Muscle layer of duodenum (tissue), 2 donors: ENCODE measurements around the gene GALNT9.

Experiments
- H3K27ac ChIP-seq: one replicate; pipeline ENCODE4 v1.7.0; 2013; ENCODE audit warnings: mild to moderate bottlenecking, low read length
- H3K27me3 ChIP-seq: one replicate; pipeline ENCODE4 v1.7.0; 2013; ENCODE audit warnings: low read depth, mild to moderate bottlenecking, control low read depth, low read length
- H3K36me3 ChIP-seq, 2 donors: one replicate each; pipeline ENCODE4 v1.7.0; 2013; ENCODE audit warnings: low read length in 2 of 2, control low read depth in 1 of 2, mild to moderate bottlenecking in 1 of 2; ENCODE audit not compliant: insufficient read depth in 2 of 2, control insufficient read depth in 1 of 2
- H3K4me1 ChIP-seq, 2 donors: one replicate each; pipeline ENCODE4 v1.7.0; 2013; ENCODE audit warnings: low read length in 2 of 2, mild to moderate bottlenecking in 2 of 2, control low read depth in 1 of 2, moderate library complexity in 1 of 2; ENCODE audit not compliant: insufficient read depth in 2 of 2, control insufficient read depth in 1 of 2
- H3K4me3 ChIP-seq, 2 donors: one replicate each; pipeline ENCODE4 v1.7.0; 2013; ENCODE audit warnings: low read length in 2 of 2, low read depth in 1 of 2, mild to moderate bottlenecking in 1 of 2
- H3K9me3 ChIP-seq, 2 donors: one replicate each; pipeline ENCODE4 v1.7.0; 2013; ENCODE audit warnings: low read length in 2 of 2, control low read depth in 1 of 2, mild to moderate bottlenecking in 1 of 2; ENCODE audit not compliant: control insufficient read depth in 1 of 2
- donor health status: healthy.

The GALNT9 gene

GRCh38 chr12:132170094-132170636, 159.2 kb downstream of the GALNT9 start:
- Histone ChIP-seq H3K4me3 (no peak overlapping the region), H3K27me3 (peaks cover 3% of the 10 kb centered on the region), H3K36me3 (no peaks in the 10 kb centered on the region), H3K9me3 (no peaks in the 10 kb centered on the region), H3K27ac (no peak overlapping the region), H3K4me1 (no peaks in the 10 kb centered on the region)

DNA sequence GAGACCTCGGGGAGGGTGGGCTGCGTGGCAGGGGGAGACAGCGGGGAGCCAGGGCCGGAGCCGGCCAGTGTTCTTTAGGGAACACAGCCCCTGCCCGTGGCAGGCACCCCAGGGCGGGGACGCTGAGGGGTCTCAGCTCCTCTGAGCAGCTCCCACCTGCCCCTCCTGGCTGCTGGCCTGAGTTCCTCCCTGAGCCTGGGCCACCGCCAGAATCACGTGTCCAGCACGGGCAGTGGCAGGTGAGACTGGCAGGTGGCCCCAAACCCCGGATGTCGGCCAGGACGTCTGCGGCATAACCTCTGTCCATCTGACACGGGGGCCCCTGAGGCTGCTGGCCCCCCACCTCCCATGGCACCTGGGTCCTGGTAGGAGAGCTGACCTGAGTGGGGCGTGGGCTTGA, 160.0 kb downstream of the GALNT9 start:
- Histone ChIP-seq H3K4me1 (no peaks in the 10 kb centered on the region), H3K27me3 (peaks cover 3% of the 10 kb centered on the region), H3K4me3 (no peak overlapping the region), H3K9me3 (no peaks in the 10 kb centered on the region), H3K36me3 (no peaks in the 10 kb centered on the region), H3K27ac (no peak overlapping the region)

DNA sequence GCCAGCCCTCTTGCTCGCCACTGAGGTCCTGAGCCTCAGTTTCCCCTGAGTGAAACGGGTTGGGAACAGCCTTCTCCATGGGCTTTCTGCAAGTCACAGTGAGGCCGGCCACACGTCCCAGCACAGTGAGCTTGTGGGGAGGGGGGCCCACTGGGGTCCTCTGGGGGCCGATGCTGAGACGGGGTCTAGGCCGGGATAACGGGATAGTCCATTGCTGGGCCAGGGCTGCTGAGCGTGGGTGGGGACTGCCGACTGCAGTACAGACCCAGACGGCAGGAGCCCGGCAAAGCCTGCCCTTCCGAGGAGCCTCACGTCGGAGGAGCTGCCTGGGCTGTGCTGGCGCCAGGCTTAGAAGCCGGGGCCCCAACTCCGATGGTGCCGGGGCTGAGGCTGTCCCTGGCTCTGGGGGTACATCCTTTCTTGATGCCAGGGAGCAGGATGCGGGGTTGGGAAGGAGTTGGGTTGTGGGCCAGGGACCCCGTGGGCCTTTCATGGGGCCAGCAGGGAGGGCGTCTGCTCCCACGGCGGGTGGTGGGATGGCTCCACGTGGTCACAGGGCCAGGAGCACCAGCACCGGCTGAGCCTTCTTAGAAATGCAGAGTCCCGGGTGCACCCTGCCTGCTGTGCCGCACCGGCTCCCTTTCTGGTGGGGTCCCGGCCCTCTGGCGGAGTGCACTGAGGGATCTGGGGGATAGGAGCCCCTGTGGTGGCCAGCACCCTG, 160.9 kb downstream of the GALNT9 start:
- H3K9me3 ChIP-seq = no peaks in the 10 kb centered on the region
- H3K4me1 ChIP-seq = no peaks in the 10 kb centered on the region
- H3K27ac ChIP-seq = no peak overlapping the region
- H3K27me3 ChIP-seq = peaks cover 3% of the 10 kb centered on the region
- no peak overlapping the region for H3K4me3 ChIP-seq
- H3K36me3 ChIP-seq = no peaks in the 10 kb centered on the region

GRCh38 chr12:132167611-132168310, 161.6 kb downstream of the GALNT9 start:
- no peaks in the 10 kb centered on the region for H3K36me3 ChIP-seq
- no peak overlapping the region for H3K27ac ChIP-seq
- H3K27me3 ChIP-seq = peaks cover 3% of the 10 kb centered on the region
- no peak overlapping the region for H3K4me3 ChIP-seq
- H3K4me1 ChIP-seq = peaks cover 0 to 6% of the 10 kb centered on the region in 2 donors
- H3K9me3 ChIP-seq = no peaks in the 10 kb centered on the region

GRCh38 chr12:132166801-132167591, 162.4 kb downstream of the GALNT9 start:
- no peaks in the 10 kb centered on the region for H3K36me3 ChIP-seq
- H3K4me3 ChIP-seq = no peak overlapping the region
- H3K4me1 ChIP-seq = peaks cover 0 to 7% of the 10 kb centered on the region in 2 donors
- H3K27me3 ChIP-seq = peaks cover 3% of the 10 kb centered on the region
- H3K9me3 ChIP-seq = no peaks in the 10 kb centered on the region
- H3K27ac ChIP-seq = no peak overlapping the region

GRCh38 chr12:132166093-132166492, 163.3 kb downstream of the GALNT9 start:
- Histone ChIP-seq H3K27me3 (peaks cover 3% of the 10 kb centered on the region), H3K27ac (no peak overlapping the region), H3K9me3 (no peaks in the 10 kb centered on the region), H3K36me3 (no peaks in the 10 kb centered on the region), H3K4me3 (no peak overlapping the region), H3K4me1 (peaks cover 0 to 7% of the 10 kb centered on the region in 2 donors)

GRCh38 chr12:132165584-132165983, 163.8 kb downstream of the GALNT9 start:
- Histone ChIP-seq H3K9me3 (no peaks in the 10 kb centered on the region), H3K27me3 (no peaks in the 10 kb centered on the region), H3K4me3 (no peak overlapping the region), H3K27ac (no peak overlapping the region), H3K36me3 (no peaks in the 10 kb centered on the region), H3K4me1 (peaks cover 0 to 7% of the 10 kb centered on the region in 2 donors)

- Histone ChIP-seq H3K9me3 (no peaks in the 10 kb centered on the region), H3K4me3 (no peak overlapping the region), H3K4me1 (peaks cover 0 to 7% of the 10 kb centered on the region in 2 donors), H3K27ac (no peak overlapping the region), H3K36me3 (no peaks in the 10 kb centered on the region), H3K27me3 (no peaks in the 10 kb centered on the region)
Measured at GRCh38 chr12:132164426-132164825, 165.0 kb downstream of the GALNT9 start.

DNA sequence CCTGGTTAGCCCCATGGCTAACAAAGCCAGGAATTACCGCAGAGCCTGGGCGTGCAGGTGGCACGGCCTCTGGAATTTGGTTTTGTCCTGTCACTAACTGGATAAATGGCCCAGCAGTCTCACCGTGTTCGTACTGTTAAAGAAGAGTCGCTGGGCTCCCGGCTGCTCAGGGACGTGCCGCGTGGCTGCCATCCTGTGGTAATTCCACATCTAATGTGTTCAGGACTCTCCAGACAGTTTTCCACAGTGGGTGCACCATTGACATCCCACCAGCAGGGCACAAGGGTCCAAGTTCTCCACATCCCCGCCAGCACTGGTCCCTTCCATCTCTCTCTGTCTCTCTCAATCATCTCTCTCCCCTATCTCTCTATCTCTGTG, 165.5 kb downstream of the GALNT9 start:
- no peak overlapping the region for H3K27ac ChIP-seq
- no peaks in the 10 kb centered on the region for H3K36me3 ChIP-seq
- H3K4me3 ChIP-seq = no peak overlapping the region
- H3K4me1 ChIP-seq = peaks cover 0 to 7% of the 10 kb centered on the region in 2 donors
- no peaks in the 10 kb centered on the region for H3K9me3 ChIP-seq
- H3K27me3 ChIP-seq = no peaks in the 10 kb centered on the region

DNA sequence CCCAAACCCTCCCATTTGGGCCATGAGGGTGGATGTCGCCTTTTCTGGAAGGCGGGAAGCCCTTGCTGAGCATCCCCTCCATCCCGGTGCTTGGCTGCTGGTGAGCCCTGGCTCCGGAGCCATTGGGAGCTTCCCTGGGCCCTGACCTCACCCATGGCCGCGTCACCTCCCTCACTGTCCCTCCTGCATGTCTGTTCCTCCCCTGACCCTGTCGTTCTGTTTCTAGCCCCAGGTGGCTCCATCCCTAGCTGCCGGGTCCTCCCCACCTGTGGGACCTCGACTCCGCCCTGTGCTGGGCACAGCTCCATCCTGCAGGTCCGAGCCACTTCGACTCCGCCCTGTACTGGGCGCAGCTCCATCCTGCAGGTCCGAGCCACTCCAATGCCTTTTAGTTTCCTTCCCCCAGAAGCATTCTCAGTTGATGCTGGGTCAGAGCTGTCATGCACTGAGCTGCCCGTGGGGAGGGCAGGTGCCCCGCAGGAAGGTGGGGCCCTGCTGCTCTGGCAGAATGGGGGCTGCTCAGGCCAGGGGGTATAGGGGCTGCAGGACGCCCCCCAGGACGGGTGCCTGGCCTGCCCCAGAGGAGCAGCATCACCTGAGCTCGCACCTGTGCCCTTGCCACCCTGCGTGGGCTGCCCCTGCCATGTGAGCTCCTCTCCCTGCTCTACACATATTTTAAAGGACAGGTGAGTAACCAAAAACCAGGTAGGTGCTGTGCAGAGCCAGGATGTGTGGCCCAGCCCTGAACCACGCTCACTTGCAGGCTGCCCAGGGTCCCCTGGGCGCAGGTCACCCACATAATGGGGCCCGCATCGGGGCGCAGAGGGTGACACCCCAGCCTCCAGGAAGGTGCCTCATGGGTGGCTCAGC, 166.1 kb downstream of the GALNT9 start:
- peaks cover 0 to 7% of the 10 kb centered on the region in 2 donors for H3K4me1 ChIP-seq
- H3K36me3 ChIP-seq = no peaks in the 10 kb centered on the region
- peak overlapping the region in 1 of 2 donors; percentile 35 for H3K4me3 ChIP-seq
- H3K27ac ChIP-seq = no peak overlapping the region
- H3K9me3 ChIP-seq = no peaks in the 10 kb centered on the region
- no peaks in the 10 kb centered on the region for H3K27me3 ChIP-seq
